Measurements from ENCODE around the gene SEMA6B.

The SEMA6B gene

DNA sequence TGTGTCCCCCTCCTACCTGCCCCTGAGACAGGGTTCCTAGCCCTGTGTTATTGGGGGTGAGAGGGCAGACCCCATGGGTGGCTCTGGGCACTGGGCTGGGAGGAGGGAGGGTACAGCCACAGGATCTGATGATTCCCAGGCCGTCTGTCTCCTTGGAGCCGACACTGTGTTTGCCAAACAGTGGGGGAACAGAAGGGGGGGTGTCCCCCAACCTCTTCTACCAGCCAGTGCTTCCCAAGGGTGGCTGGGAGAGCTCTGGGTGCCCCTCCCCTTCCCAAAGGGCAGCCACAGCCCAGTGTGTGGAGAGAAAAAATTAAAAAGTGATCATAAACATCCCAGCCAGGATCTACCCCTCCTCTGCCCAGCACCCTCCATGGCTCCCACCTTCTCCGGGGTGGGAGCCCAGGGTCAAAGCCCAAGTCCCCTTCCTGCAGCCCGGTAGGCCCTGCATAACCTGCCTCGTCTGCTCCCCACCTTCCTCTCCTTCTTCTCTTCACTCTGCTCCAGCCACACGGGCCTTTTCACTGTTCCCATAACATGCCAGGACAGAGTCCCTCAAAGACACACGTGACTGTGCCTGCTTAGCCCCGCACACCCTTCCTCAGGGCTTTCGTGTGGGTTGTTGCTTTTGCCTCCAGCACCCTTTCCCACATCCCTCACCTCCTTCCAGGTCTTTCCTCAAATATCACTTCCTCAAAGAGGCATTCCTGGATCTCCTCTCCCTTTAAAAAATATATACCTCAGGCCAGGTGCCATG is 39.8 kb downstream of the SEMA6B start:
- DNase-seq, result no peak
- Histone ChIP-seq H3K27ac (peak overlapping the region; percentile 28; the same call in 1 of the 2 replicates), H3K36me3 (no peaks in the 10 kb centered on the region; the same call in none of the 2 replicates), H3K9me3 (ENCODE audit: severe bottlenecking) (peaks cover 2% of the 10 kb centered on the region), H3K4me3 (ENCODE audit: low read depth, low read length) (no peak overlapping the region), H3K27me3 (ENCODE audit: insufficient read depth, low read depth, severe bottlenecking) (no peaks in the 10 kb centered on the region)
- TF ChIP-seq, protein P1, sequence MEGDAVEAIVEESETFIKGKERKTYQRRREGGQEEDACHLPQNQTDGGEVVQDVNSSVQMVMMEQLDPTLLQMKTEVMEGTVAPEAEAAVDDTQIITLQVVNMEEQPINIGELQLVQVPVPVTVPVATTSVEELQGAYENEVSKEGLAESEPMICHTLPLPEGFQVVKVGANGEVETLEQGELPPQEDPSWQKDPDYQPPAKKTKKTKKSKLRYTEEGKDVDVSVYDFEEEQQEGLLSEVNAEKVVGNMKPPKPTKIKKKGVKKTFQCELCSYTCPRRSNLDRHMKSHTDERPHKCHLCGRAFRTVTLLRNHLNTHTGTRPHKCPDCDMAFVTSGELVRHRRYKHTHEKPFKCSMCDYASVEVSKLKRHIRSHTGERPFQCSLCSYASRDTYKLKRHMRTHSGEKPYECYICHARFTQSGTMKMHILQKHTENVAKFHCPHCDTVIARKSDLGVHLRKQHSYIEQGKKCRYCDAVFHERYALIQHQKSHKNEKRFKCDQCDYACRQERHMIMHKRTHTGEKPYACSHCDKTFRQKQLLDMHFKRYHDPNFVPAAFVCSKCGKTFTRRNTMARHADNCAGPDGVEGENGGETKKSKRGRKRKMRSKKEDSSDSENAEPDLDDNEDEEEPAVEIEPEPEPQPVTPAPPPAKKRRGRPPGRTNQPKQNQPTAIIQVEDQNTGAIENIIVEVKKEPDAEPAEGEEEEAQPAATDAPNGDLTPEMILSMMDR (IDR thresholded peaks at IDR 0.05; ENCODE audit: low read depth, low read length), result no peak

DNA sequence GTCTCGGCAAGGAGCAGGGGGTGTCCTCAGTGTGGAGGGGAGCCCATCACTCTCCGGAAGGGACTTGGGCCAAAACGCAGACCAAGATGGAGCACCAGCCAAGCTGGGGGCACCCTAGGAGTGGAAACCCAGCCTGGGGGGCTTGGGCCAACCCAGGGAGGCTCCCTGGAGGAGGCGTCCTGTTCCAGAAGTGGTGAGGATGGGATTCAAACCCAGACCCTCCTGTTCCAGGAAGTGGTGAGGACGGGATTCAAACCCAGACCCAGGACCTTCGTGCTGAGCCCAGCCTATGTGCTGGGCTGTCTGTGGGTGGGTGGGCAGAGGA is 40.4 kb downstream of the SEMA6B start:
- Histone ChIP-seq H3K9me3 (ENCODE audit: severe bottlenecking) (peaks cover 2% of the 10 kb centered on the region), H3K4me3 (ENCODE audit: low read depth, low read length) (no peak overlapping the region), H3K27me3 (ENCODE audit: insufficient read depth, low read depth, severe bottlenecking) (no peaks in the 10 kb centered on the region), H3K27ac (peak overlapping the region; percentile 76), H3K36me3 (no peaks in the 10 kb centered on the region; the same call in 1 of the 2 replicates)
- TF ChIP-seq, protein P1 (IDR thresholded peaks at IDR 0.05; ENCODE audit: low read depth, low read length), result no peak
- no peak for DNase-seq

DNA sequence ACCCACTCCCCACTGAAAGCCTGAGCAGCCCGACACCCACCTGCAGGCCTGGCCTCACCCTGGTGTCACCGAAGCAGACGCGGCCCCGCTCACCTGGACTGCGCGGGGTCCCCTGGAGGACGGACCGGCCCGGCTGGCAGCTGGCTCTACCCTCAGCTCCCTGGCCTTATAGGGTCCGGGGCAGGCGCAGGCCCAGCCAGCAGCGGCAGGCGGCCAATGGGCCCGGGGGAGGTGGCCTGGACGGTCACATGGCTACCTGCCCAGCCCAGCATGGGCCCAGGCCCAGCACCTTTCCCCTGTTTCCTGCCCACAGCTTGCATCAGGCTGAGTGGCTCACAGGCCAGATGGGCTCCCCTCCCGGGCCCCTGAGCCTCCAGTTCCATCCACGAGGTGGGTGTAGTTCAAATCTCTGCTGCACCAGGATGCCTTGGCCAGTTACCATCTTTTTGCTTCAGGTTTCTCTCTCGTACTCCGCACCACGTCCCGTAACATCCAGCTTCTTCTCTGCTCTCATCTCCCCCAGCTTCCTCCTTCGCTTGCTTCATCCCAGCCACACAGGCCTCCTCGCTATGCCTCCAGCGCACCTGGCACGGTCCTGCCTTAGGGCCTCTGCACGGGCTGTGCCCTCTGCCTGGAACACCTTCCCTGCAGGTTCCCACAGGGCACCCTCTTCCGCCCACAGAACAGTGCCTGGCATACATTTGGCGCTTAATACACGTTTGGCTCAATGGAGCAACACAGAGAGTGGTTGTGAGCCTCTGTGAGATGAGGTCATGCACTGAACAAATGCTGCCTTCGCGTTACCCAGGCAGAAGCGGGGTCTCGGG is 40.9 kb downstream of the SEMA6B start, which contains the start of gene PLIN4:
PLIN4 (minus strand) TSS at position 142 of the 827 bp plus-strand sequence. CDS start 214 bp downstream, outside the sequence.
- TF ChIP-seq, protein P1 (IDR thresholded peaks at IDR 0.05; ENCODE audit: low read depth, low read length), result no peak
- no peaks in the 10 kb centered on the region; the same call in 1 of the 2 replicates for H3K36me3 ChIP-seq
- H3K27me3 ChIP-seq (ENCODE audit: insufficient read depth, low read depth, severe bottlenecking), result no peaks in the 10 kb centered on the region
- peak within 1 kb of the TSS; percentile 76 for H3K27ac ChIP-seq
- no peak within 1 kb of the TSS for H3K4me3 ChIP-seq (ENCODE audit: low read depth, low read length)
- peaks cover 2% of the 10 kb centered on the region for H3K9me3 ChIP-seq (ENCODE audit: severe bottlenecking)
- peak; percentile 85 for DNase-seq

DNA sequence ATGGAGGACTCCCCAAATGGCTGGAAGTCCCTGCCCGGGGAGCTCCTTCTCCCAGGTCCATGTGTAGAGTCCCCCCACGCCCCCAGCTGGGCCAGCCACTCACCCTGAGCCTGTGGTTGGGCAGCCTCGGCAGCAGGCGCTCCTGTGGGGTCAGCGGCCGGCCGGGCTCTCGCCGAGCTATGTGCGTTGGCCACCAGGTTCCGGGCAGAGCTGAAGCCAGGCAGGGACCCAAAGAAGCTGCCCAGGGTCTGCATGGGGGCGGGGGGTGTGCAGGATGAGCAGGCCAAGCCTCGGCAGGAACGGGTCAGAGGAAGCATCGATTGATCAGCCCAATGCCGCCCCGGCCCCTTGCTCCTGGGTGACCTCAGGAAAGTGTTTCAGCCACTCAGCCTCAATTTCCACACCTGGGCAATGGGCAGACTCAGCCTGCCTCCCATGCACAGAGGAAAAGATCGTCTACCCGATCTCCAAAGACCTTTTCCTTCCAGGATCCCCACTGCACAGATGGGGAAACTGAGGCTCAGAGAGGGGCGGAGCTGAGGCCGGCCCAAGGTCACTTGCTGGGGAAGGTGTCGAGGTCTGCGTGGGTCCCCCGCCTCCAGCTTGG is 41.9 kb downstream of the SEMA6B start:
- Histone ChIP-seq H3K4me3 (ENCODE audit: low read depth, low read length) (no peak overlapping the region), H3K36me3 (no peaks in the 10 kb centered on the region; the same call in 1 of the 2 replicates), H3K9me3 (ENCODE audit: severe bottlenecking) (peaks cover 2% of the 10 kb centered on the region), H3K27ac (peak overlapping the region; percentile 76; the same call in 1 of the 2 replicates), H3K27me3 (ENCODE audit: insufficient read depth, low read depth, severe bottlenecking) (no peaks in the 10 kb centered on the region)
- no peak for DNase-seq
- TF ChIP-seq, protein P1 (IDR thresholded peaks at IDR 0.05; ENCODE audit: low read depth, low read length), result no peak

DNA sequence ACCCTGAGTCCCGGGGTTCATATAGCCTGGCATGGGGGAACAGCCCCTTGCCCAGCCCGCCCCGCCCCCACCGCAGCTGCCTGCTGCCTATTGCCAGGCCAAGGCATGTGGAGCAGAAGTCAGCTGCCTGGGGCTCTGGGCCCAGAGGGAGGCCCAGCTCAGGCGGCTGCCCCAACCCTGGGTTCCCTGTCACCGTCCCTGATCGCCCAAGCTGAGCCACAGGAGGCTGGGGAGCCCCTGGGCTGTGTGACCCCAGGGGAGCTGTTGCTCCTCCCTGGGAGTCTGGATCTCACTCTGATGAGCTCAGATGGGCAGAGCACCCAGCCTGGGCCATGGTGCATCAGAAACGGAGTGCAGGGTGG is 42.6 kb downstream of the SEMA6B start:
- Histone ChIP-seq H3K4me3 (ENCODE audit: low read depth, low read length) (no peak overlapping the region), H3K9me3 (ENCODE audit: severe bottlenecking) (peaks cover 2% of the 10 kb centered on the region), H3K27ac (no peak overlapping the region), H3K36me3 (no peaks in the 10 kb centered on the region; the same call in 1 of the 2 replicates), H3K27me3 (ENCODE audit: insufficient read depth, low read depth, severe bottlenecking) (no peaks in the 10 kb centered on the region)
- DNase-seq, result no peak
- TF ChIP-seq, protein P1 (IDR thresholded peaks at IDR 0.05; ENCODE audit: low read depth, low read length), result no peak
